SK-N-SH (cell line): Measurements from ENCODE around the gene DOCK3. TPM values are rescaled to one million over a fixed set of nuclear protein-coding genes. Genes with fewer than 3 reads are reported as not detected.
"Not testable (repeated sequence)": the region's sequence is repeated elsewhere in the genome, so short reads cannot be mapped to it uniquely, and the experiment has no call there.

Source experiments
- CTCF ChIA-PET: fragments of 300-600, 350-600 bp; formaldehyde crosslinking; extraction: SDS; loops from one replicate; lab custom pipeline; 2021; lab: Yijun Ruan, JAX
- POLR2A ChIA-PET: fragments of 350-600 bp; sonication (Branson Sonifier 250); formaldehyde crosslinking; extraction: SDS; loops from one replicate; lab custom pipeline; 2020; ENCODE audit warnings: antibody characterized with exemption, inconsistent platforms; lab: Yijun Ruan, JAX
- DNase-seq: peaks from one replicate; pipeline ENCODE4 v3.0.0; 2012
- H2AFZ ChIP-seq: fragments of 200-600 bp; sonication (generic); 2 replicates; pipeline ENCODE4 v1.8.1; 2016; ENCODE audit warnings: antibody characterized with exemption, mild to moderate bottlenecking, low read depth
- H3F3A ChIP-seq: fragments of 200-600 bp; sonication (generic); replicated peaks from 2 replicates; pipeline ENCODE3; 2016; ENCODE audit warnings: antibody characterized with exemption, mild to moderate bottlenecking; ENCODE audit not compliant: insufficient read depth
- H3K27ac ChIP-seq, 2 experiments: fragments of 200-500 bp in 1 of 2; fragments of 200-600 bp in 1 of 2; sonication (Bioruptor generic) in 1 of 2; sonication (generic), shearing (Covaris generic) in 1 of 2; 2 replicates each; pipeline versions ENCODE4 v1.5.1 to v1.6.1; 2014 to 2016; ENCODE audit warnings: low read depth in 2 of 2, inconsistent platforms in 1 of 2, low read length in 1 of 2, mild to moderate bottlenecking in 1 of 2, mixed read lengths in 1 of 2
- H3K27me3 ChIP-seq: fragments of 200-600 bp; sonication (generic), shearing (Covaris generic); 2 replicates; pipeline ENCODE4 v1.6.1; 2016; ENCODE audit warnings: mixed run types; ENCODE audit not compliant: insufficient read depth
- H3K36me3 ChIP-seq, 2 experiments: fragments of 200-500 bp in 1 of 2; fragments of 200-600 bp in 1 of 2; sonication (Bioruptor generic) in 1 of 2; sonication (generic) in 1 of 2; replicated peaks in 1 of 2; 2 replicates each; pipeline versions ENCODE3 to v1.5.1; 2014 to 2016; ENCODE audit warnings: low read length in 1 of 2, mild to moderate bottlenecking in 1 of 2; ENCODE audit not compliant: insufficient read depth in 2 of 2, control insufficient read depth in 1 of 2
- H3K4me1 ChIP-seq, 2 experiments: fragments of 200-500 bp in 1 of 2; fragments of 200-600 bp in 1 of 2; sonication (Bioruptor generic) in 1 of 2; sonication (generic), shearing (Covaris generic) in 1 of 2; 2 replicates each; pipeline versions ENCODE4 v1.5.1 to v1.6.1; 2014 to 2016; ENCODE audit warnings: low read depth in 1 of 2, low read length in 1 of 2, mixed run types in 1 of 2; ENCODE audit not compliant: insufficient read depth in 2 of 2, control insufficient read depth in 1 of 2
- H3K4me2 ChIP-seq: fragments of 200-600 bp; sonication (generic), shearing (Covaris generic); 2 replicates; pipeline ENCODE4 v1.6.1; 2017; ENCODE audit warnings: mixed run types
- H3K4me3 ChIP-seq, 2 experiments: fragments of 200-500 bp in 1 of 2; fragments of 200-600 bp in 1 of 2; sonication (Bioruptor generic) in 1 of 2; sonication (generic), shearing (Covaris generic) in 1 of 2; 2 replicates each; pipeline versions ENCODE4 v1.5.1 to v1.8.1; 2014 to 2016; ENCODE audit warnings: low read depth in 2 of 2, inconsistent platforms in 1 of 2, low read length in 1 of 2, mild to moderate bottlenecking in 1 of 2, mixed read lengths in 1 of 2, moderate library complexity in 1 of 2
- H3K79me2 ChIP-seq: fragments of 200-600 bp; sonication (generic); 2 replicates; pipeline ENCODE4 v1.8.1; 2017; ENCODE audit warnings: mild to moderate bottlenecking; ENCODE audit not compliant: insufficient read depth
- H3K9ac ChIP-seq: fragments of 200-600 bp; sonication (generic); 2 replicates; pipeline ENCODE4 v1.6.1; 2017; ENCODE audit warnings: mixed run types
- H3K9me2 ChIP-seq: fragments of 200-600 bp; sonication (generic); 2 replicates; pipeline ENCODE4 v1.6.1; 2017; ENCODE audit warnings: mixed run types
- H3K9me3 ChIP-seq: fragments of 200-600 bp; sonication (generic); 2 replicates; pipeline ENCODE4 v1.6.1; 2017; ENCODE audit warnings: mixed run types, mild to moderate bottlenecking, moderate library complexity
- H4K20me1 ChIP-seq: fragments of 200-600 bp; sonication (generic); 2 replicates; pipeline ENCODE4 v1.6.1; 2017; ENCODE audit warnings: mild to moderate bottlenecking, mixed run types; ENCODE audit not compliant: insufficient read depth
- EZH2phosphoT487 ChIP-seq: fragments of 200-600 bp; sonication (generic); IDR thresholded peaks from 2 replicates; pipeline ENCODE4 v1.6.1; 2017; ENCODE audit warnings: low read depth, mixed run types, mild to moderate bottlenecking, antibody characterized with exemption, moderate library complexity, borderline replicate concordance
- JUND ChIP-seq: IDR thresholded peaks from 2 replicates; pipeline ENCODE4 v1.4.0; 2012
- NFIC ChIP-seq: IDR thresholded peaks from 2 replicates; pipeline ENCODE4 v1.4.0; 2012; ENCODE audit warnings: borderline replicate concordance
- POLR2AphosphoS5 ChIP-seq: IDR thresholded peaks from 2 replicates; pipeline ENCODE4 v1.6.1; 2012; ENCODE audit warnings: low read depth, low read length
- TEAD4 ChIP-seq: IDR thresholded peaks from 2 replicates; pipeline ENCODE4 v1.4.0; 2012; ENCODE audit warnings: mild to moderate bottlenecking, borderline replicate concordance; ENCODE audit not compliant: insufficient read depth
- WGBS: methylation state at CpG from one replicate; pipeline ENCODE4 v1.1.6; 2017; ENCODE audit warnings: low lambda C conversion rate; 5-methylcytosine and 5-hydroxymethylcytosine counted together
- polyA plus RNA-seq, 3 experiments: library from polyadenylated mRNA; depleted of rRNA; stranded (reverse); fragments of >200 nt; gene quantifications; 2 replicates each; pipeline ENCODE4 v1.2.3, GENCODE V29; 2012
- TF ChIP-seq, protein P1 (sequence below): fragments of 200-600 bp; sonication (generic); IDR thresholded peaks from 2 replicates; pipeline ENCODE4 v1.6.1; 2017; ENCODE audit warnings: antibody characterized with exemption, mild to moderate bottlenecking, moderate library complexity
- TF ChIP-seq, protein P2 (sequence below): IDR thresholded peaks from 2 replicates; pipeline ENCODE4 v1.4.0; 2012; ENCODE audit warnings: low read depth
- TF ChIP-seq, protein P3 (sequence below): IDR thresholded peaks from 2 replicates; pipeline ENCODE4 v1.4.0; 2012; ENCODE audit warnings: low read depth, borderline replicate concordance
- TF ChIP-seq, protein P4 (sequence below): fragments of 150-350 bp; IDR thresholded peaks from 2 replicates; pipeline ENCODE4 v1.6.1; 2017; ENCODE audit warnings: antibody characterized with exemption, low read length, low read depth, borderline replicate concordance
- TF ChIP-seq, protein P5 (sequence below): fragments of 150-350 bp; IDR thresholded peaks from 2 replicates; pipeline ENCODE4 v1.6.1; 2016; ENCODE audit warnings: mild to moderate bottlenecking, low read depth, low read length

DOCK3 gene
- polyA plus RNA-seq, 1 of the 3 experiments (the other 2 are of a cell fraction): 0.05 TPM

DNA sequence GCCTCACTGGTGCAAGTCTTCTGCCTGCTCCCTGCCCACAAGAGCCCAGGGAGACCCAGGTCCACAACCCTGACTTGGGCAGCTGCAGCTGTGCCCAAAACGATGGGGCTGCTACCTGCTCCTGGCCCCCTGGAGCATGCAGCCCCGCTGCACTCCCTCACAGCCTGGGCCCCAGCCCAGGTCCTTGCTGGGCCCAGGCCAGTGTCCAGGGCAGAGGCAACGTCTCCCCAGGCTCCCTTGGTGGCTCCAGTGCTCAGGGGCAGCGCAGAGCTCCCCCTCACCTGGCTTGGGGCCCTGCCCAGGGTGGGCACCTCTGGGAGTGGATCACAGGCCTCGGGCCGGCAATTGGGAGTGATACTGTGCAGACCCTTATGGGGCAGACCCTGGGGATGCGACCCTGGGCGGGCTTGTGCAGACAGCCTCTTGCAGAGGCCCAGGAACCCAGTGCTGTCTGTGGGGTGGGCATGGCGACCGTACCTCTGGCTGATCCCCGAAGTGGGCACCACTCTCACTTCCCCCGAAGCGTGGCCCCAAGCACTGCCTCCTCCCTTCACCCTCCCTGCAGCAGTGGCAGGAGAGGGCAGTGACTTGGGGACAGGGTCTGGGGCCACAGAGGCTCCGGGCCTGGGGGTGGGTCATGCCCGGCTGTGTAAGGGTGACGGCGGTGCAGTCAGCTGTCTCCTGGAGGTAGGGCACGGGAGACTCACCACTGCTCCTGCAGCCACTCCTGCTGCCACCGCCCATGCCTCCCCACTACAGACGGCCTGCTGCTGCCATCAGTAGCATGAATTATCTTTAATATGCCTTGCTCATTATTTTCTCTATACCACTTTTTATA lies 255.9 kb downstream of the DOCK3 start:
- Histone ChIP-seq H4K20me1 (no peaks in the 10 kb centered on the region), H3K27me3 (no peaks in the 10 kb centered on the region), H2AFZ (no peak overlapping the region), H3K27ac (no peak overlapping the region), H3K79me2 (no peaks in the 10 kb centered on the region), H3K9me2 (no peaks in the 10 kb centered on the region), H3K4me3 (no peak overlapping the region), H3K36me3 (no peaks in the 10 kb centered on the region), H3K9me3 (no peaks in the 10 kb centered on the region), H3K4me2 (no peak overlapping the region), H3K4me1 (no peaks in the 10 kb centered on the region), H3F3A (no peaks in the 10 kb centered on the region), H3K9ac (no peak overlapping the region)
- no peak for DNase-seq
- ChIA-PET CTCF (no interaction called here), POLR2A (no interaction called here)
- 8% methylated on average over 4 of the region's 20 CpGs for WGBS
- no peak for TF ChIP-seq JUND
- TF ChIP-seq TEAD4: no peak
- TF ChIP-seq EZH2phosphoT487: no peak
- TF ChIP-seq, protein P1, sequence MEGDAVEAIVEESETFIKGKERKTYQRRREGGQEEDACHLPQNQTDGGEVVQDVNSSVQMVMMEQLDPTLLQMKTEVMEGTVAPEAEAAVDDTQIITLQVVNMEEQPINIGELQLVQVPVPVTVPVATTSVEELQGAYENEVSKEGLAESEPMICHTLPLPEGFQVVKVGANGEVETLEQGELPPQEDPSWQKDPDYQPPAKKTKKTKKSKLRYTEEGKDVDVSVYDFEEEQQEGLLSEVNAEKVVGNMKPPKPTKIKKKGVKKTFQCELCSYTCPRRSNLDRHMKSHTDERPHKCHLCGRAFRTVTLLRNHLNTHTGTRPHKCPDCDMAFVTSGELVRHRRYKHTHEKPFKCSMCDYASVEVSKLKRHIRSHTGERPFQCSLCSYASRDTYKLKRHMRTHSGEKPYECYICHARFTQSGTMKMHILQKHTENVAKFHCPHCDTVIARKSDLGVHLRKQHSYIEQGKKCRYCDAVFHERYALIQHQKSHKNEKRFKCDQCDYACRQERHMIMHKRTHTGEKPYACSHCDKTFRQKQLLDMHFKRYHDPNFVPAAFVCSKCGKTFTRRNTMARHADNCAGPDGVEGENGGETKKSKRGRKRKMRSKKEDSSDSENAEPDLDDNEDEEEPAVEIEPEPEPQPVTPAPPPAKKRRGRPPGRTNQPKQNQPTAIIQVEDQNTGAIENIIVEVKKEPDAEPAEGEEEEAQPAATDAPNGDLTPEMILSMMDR: no peak
- TF ChIP-seq, protein P2, sequence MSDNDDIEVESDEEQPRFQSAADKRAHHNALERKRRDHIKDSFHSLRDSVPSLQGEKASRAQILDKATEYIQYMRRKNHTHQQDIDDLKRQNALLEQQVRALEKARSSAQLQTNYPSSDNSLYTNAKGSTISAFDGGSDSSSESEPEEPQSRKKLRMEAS: no peak
- TF ChIP-seq, protein P3, sequence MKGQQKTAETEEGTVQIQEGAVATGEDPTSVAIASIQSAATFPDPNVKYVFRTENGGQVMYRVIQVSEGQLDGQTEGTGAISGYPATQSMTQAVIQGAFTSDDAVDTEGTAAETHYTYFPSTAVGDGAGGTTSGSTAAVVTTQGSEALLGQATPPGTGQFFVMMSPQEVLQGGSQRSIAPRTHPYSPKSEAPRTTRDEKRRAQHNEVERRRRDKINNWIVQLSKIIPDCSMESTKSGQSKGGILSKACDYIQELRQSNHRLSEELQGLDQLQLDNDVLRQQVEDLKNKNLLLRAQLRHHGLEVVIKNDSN: no peak
- TF ChIP-seq NFIC: no peak
- TF ChIP-seq, protein P4, sequence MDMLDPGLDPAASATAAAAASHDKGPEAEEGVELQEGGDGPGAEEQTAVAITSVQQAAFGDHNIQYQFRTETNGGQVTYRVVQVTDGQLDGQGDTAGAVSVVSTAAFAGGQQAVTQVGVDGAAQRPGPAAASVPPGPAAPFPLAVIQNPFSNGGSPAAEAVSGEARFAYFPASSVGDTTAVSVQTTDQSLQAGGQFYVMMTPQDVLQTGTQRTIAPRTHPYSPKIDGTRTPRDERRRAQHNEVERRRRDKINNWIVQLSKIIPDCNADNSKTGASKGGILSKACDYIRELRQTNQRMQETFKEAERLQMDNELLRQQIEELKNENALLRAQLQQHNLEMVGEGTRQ: no peak
- no peak for TF ChIP-seq POLR2AphosphoS5
- TF ChIP-seq, protein P5, sequence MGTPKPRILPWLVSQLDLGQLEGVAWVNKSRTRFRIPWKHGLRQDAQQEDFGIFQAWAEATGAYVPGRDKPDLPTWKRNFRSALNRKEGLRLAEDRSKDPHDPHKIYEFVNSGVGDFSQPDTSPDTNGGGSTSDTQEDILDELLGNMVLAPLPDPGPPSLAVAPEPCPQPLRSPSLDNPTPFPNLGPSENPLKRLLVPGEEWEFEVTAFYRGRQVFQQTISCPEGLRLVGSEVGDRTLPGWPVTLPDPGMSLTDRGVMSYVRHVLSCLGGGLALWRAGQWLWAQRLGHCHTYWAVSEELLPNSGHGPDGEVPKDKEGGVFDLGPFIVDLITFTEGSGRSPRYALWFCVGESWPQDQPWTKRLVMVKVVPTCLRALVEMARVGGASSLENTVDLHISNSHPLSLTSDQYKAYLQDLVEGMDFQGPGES: no peak

DNA sequence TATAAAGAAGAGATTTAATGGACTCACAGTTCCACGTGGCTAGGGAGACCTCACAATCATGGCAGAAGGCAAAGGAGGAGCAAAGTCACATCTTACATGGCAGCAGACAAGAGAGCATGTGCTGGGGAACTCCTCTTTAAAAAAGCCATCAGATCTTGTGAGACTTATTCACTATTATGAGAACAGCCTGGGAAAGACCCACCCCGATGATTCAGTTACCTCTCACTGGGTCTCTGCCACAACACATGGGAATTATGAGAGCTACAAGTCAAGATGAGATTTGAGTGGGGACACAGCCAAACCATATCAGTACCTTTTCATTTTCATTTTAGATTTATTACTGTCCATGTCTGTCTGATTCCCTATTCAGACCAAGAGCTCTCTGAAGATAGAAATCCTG lies 258.2 kb downstream of the DOCK3 start:
- WGBS: 0% methylated on average over 2 of the region's 2 CpGs
- POLR2A ChIA-PET: not testable (repeated sequence)

More for the DNA sequence above, 258.2 kb downstream of the DOCK3 start:
- H2AFZ ChIP-seq, H3K36me3 ChIP-seq, DNase-seq, H3F3A ChIP-seq, H4K20me1 ChIP-seq, H3K79me2 ChIP-seq, H3K4me1 ChIP-seq, H3K9ac ChIP-seq, H3K27ac ChIP-seq, H3K27me3 ChIP-seq, H3K9me2 ChIP-seq, H3K9me3 ChIP-seq, H3K4me2 ChIP-seq, H3K4me3 ChIP-seq: not testable (repeated sequence)
- CTCF ChIA-PET: interaction anchor here (0.9 kb wide), 1 partner anchor 39 kb away, joined by 3 read pairs; no protein-coding TSS in a partner anchor
